Left ventricle myocardium inferior (tissue), 1 donor: ENCODE measurements around the gene LGALS3BP. TPM values are rescaled to one million over a fixed set of nuclear protein-coding genes. Genes with fewer than 3 reads are reported as not detected.

Experiments used
- DNase-seq: peaks from one replicate; pipeline ENCODE4 v3.0.0-alpha.2; 2020
- H3K27ac ChIP-seq: fragments of 200-600 bp; replicated peaks from 2 replicates; pipeline ENCODE4 v1.8.0; 2021
- H3K27me3 ChIP-seq: fragments of 200-600 bp; 2 replicates; pipeline ENCODE4 v1.8.0; 2021; ENCODE audit warnings: low read depth
- H3K36me3 ChIP-seq: fragments of 200-600 bp; 2 replicates; pipeline ENCODE4 v1.8.0; 2021
- H3K4me1 ChIP-seq: fragments of 200-600 bp; 2 replicates; pipeline ENCODE4 v1.8.0; 2021
- H3K4me3 ChIP-seq: fragments of 200-600 bp; 2 replicates; pipeline ENCODE4 v1.8.0; 2021; ENCODE audit warnings: mild to moderate bottlenecking, moderate library complexity
- H3K9me3 ChIP-seq: fragments of 200-600 bp; replicated peaks from 2 replicates; pipeline ENCODE4 v1.8.0; 2021
- intact Hi-C: fragments of 100-400 bp; cut with micrococcal nuclease; formaldehyde crosslinking; loops from one replicate; pipeline ENCODE4 v1.11.0; 2022
- total RNA-seq: library from RNA; stranded (reverse); fragmentation: NEBNext Ultra II Directional; extraction: Animal tissue kit (Norgen Biotek cat#: 25700); gene quantifications from one replicate; pipeline ENCODE4 v1.2.1, GENCODE V29; 2021
- TF ChIP-seq, protein P1 (sequence below): fragments of 200-600 bp; IDR thresholded peaks from 2 replicates; pipeline ENCODE4 v1.8.0; 2021; ENCODE audit warnings: antibody characterized with exemption, mild to moderate bottlenecking, borderline replicate concordance
- donor health status: DM: no; HTN: yes; CAD: no; lungs with severe emphysema.

The LGALS3BP gene
- total RNA-seq, 1 donor from 2014 or later = 585 TPM

DNA sequence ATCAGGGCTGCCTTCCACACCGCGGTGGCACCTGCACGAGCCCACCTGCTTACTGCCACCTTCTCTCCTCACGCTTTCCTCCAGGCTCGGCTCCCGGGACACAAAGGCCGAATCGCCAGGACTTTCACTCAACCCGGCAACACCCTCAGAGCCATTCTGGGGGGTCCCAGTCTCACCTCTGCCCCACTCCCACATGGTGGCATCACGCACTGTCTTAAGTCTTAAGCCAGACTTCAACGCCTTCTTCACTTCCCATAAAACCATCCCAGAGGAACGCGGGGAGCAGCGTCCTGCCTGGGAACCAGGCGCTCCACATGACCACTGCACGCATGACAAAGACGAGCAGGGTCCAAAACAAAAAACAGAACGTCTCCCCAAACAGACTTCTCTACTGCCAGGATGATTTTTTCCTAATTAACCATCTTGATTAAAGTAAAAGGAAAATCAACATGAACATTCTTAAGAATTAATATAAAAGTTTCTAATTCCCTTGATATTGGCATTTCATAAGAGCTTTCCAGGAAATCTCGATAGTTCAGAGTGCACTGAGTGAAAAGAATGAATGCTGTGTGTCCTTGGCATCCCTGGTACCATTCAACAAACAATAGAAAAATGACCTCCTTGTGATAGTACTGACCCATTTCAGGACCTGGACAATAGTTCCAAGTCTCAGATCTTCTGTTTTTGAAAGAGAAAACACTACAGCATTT, 27.2 kb upstream of the LGALS3BP start:
- peaks cover 62% of the 10 kb centered on the region for H3K4me1 ChIP-seq
- no peak for DNase-seq
- H3K4me3 ChIP-seq = no peak overlapping the region
- H3K27me3 ChIP-seq = no peaks in the 10 kb centered on the region
- no peaks in the 10 kb centered on the region for H3K36me3 ChIP-seq
- H3K27ac ChIP-seq = no peak overlapping the region
- intact Hi-C loops = no loop called here
- no peaks in the 10 kb centered on the region for H3K9me3 ChIP-seq
- TF ChIP-seq, protein P1, sequence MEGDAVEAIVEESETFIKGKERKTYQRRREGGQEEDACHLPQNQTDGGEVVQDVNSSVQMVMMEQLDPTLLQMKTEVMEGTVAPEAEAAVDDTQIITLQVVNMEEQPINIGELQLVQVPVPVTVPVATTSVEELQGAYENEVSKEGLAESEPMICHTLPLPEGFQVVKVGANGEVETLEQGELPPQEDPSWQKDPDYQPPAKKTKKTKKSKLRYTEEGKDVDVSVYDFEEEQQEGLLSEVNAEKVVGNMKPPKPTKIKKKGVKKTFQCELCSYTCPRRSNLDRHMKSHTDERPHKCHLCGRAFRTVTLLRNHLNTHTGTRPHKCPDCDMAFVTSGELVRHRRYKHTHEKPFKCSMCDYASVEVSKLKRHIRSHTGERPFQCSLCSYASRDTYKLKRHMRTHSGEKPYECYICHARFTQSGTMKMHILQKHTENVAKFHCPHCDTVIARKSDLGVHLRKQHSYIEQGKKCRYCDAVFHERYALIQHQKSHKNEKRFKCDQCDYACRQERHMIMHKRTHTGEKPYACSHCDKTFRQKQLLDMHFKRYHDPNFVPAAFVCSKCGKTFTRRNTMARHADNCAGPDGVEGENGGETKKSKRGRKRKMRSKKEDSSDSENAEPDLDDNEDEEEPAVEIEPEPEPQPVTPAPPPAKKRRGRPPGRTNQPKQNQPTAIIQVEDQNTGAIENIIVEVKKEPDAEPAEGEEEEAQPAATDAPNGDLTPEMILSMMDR = no peak

DNA sequence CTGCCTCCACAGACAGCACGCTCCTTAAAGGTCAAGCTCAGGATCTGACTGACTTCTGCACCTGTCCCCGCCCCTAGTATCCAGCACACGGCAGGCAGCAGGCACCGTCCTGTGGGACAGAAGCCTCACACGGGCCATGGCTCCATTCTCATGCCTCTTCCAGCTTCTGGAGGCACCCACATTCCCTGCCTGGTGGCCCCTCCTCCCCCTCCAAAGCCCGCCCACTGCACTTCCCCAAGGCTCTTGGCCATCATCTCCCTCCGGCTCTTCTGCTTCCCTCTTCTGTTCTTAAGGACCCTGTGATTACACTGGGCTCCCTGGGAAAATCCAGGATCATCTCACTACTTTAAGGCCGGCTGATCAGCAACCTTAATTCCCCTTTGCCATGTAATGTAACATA, 26.3 kb upstream of the LGALS3BP start:
- H3K4me1 ChIP-seq = peaks cover 63% of the 10 kb centered on the region

DNA sequence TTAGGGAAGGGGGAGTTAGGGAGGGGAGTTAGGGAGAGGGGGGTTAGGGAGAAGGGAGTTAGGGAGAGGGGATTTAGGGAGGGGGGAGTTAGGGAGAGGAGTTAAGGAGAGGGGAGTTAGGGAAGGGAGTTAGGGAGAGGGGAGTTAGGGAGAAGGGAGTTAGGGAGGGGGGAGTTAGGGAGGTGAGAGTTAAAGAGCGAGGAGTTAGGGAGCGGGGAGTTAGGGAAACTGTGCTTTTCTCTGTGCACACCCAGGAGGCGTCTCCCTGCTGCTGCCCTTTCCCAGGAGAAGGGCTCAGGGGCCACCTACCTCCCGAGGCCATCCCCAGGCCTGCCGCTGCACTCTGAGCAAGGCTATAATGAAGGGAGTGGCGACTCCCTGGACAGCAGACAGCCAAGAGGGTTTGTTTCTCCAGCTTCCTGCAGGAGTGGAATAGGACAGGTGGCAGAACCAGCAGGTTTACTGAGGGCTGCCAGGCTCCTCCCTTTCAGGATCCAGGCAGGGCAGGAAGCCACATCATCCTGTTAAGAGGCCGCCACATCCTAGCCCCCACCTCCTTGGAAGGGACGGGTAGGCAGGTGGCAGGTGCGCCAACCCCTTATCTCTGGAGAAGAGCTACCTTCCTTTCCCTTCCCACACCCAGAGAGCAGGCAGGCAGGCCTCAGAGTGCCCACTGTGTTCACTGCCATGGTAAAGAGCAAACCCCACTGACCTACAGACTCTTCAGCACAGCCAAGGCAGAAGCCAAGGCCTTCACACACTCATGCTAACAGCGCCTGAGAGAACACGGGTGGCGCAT, 25.5 kb upstream of the LGALS3BP start:
- no peak overlapping the region for H3K27ac ChIP-seq
- intact Hi-C loops = no loop called here

More for the DNA sequence above, 26.3 kb upstream of the LGALS3BP start:
- TF ChIP-seq, protein P1 = no peak
- no peak overlapping the region for H3K27ac ChIP-seq
- H3K36me3 ChIP-seq = no peaks in the 10 kb centered on the region
- intact Hi-C loops = no loop called here
- DNase-seq = no peak
- H3K27me3 ChIP-seq = no peaks in the 10 kb centered on the region
- no peaks in the 10 kb centered on the region for H3K9me3 ChIP-seq
- no peak overlapping the region for H3K4me3 ChIP-seq

DNA sequence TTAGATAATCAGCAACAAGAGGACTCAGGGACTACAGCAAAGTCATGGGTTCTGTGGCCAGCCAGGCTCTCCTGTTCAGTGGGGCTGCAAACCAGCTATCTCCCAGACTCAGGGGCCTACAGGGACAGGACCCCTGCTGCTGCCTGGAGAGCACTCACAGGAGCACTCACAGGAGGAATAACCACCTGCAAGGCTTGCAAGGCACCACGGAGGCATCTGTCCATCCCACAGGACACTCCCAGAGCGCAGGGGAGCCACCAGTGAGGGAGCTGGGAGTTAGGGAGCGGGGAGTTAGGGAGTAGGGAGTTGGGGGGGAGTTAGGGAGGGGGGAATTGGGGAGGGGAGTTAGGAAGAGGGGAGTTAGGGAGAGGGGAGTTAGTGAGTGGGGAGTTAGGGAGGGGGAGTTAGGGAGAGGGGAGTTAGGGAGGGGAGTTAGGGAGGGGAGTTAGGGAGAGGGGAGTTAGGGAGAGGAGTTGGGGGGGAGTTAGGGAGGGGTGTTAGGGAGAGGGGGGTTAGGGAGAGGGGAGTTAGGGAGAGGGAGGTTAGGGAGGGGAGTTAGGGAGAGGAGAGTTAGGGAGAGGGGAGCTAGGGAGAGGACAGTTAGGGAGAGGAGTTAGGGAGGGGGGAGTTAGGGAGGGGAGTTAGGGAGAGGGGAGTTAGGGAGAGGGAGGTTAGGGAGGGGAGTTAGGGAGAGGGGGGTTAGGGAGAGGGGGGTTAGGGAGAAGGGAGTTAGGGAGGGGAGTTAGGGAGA, 24.1 kb upstream of the LGALS3BP start:
- no peaks in the 10 kb centered on the region for H3K9me3 ChIP-seq
- intact Hi-C loops = no loop called here
- TF ChIP-seq, protein P1 = no peak
- no peak overlapping the region for H3K27ac ChIP-seq
- no peak for DNase-seq
- H3K4me3 ChIP-seq = no peak overlapping the region
- H3K36me3 ChIP-seq = peaks cover 8% of the 10 kb centered on the region
- H3K4me1 ChIP-seq = peaks cover 59% of the 10 kb centered on the region
- H3K27me3 ChIP-seq = no peaks in the 10 kb centered on the region

More for the DNA sequence above, 25.5 kb upstream of the LGALS3BP start:
- TF ChIP-seq, protein P1 = no peak
- H3K27me3 ChIP-seq = no peaks in the 10 kb centered on the region
- no peaks in the 10 kb centered on the region for H3K9me3 ChIP-seq
- no peak overlapping the region for H3K4me3 ChIP-seq
- no peaks in the 10 kb centered on the region for H3K36me3 ChIP-seq
- no peak for DNase-seq
- H3K4me1 ChIP-seq = peaks cover 66% of the 10 kb centered on the region

DNA sequence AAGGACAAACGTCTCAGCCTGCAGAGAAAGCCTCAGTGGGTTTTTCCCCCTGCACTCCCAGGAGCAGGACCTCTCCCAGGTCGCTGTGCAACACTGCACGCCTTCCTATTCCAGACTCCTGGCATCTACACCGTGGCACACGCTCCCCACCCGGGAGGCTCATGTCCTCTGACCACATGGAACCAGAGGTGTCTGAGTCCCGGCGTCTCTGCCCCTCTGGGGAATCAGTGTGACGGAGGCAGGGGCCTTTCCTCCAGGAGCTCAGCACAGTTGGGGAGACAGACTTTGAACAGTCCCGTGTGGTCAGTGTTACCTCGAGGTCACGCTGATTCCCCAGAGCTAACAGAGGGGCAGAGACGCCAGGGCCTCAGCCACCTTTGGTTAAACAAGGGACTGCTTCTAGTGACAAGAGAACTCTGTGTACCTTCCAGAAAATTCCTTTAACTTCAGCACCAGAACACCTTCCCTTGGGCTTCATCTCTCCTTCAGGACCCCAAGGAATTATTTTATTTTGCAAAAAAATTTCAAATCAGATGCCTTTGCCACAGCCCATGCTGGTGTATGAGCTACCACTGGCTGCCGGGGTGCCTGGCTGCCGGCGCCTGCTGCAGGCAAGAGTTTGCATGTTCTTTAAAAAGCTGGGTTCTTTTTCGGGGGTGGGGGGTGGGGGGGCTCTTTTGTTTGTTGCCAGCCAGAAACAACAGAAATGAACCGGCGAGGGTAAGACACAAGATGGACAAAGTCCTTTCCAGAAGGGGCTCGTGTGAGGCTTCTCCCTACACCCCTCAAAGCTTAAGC, 23.3 kb upstream of the LGALS3BP start:
- H3K4me1 ChIP-seq = peaks cover 59% of the 10 kb centered on the region
- TF ChIP-seq, protein P1 = no peak
- H3K27me3 ChIP-seq = no peaks in the 10 kb centered on the region
- DNase-seq = no peak
- no peak overlapping the region for H3K4me3 ChIP-seq
- intact Hi-C loops = no loop called here
- no peaks in the 10 kb centered on the region for H3K9me3 ChIP-seq
- peaks cover 10% of the 10 kb centered on the region for H3K36me3 ChIP-seq
- H3K27ac ChIP-seq = no peak overlapping the region
